ENCODE data around the gene NEK4. TPM values are rescaled to one million over a fixed set of nuclear protein-coding genes. Genes with fewer than 3 reads are reported as not detected.

The NEK4 gene
- total and polyA plus RNA-seq, 2 of the 13 experiments (the other 11 are each of a cell fraction or from before 2014, with no cell fraction given): 16.5 to 38.0 TPM

DNA sequence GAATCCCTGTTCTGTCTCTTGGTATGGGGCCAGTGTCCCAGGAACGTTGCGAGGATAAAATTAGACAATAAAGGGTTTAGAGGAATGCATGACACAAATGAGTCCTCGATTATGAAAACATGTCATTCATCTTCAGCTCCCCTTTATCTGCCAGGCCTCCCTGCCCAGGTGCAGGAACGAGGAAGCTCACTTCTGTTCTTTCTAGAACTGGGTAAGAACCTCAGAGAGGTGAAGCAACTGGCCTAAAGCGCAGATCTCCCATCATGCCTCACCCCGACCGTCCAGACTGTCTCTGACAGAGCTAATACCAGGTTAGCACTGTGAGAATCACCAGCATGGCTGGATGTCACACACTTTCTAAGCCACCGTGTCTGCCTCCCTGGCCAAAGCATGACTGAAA, 5.1 kb upstream of the NEK4 start (continued):
- TF ChIP-seq NR2C2 (CRISPR knock-in tag; IDR thresholded peaks at IDR 0.05; ENCODE audit: borderline replicate concordance): 0 out of 2 replicates have a peak, but pooled peaks have one; percentile 16
- TF ChIP-seq SMC3 (IDR thresholded peaks at IDR 0.05; ENCODE audit: low read length): no peak
- TF ChIP-seq ATM (IDR thresholded peaks at IDR 0.05; ENCODE audit: borderline replicate concordance): no peak
- no peak; the same call in 1 of the 2 replicates for TF ChIP-seq ZFX (CRISPR knock-in tag; IDR thresholded peaks at IDR 0.05; ENCODE audit: low read depth)
- no peak for TF ChIP-seq SMAD1 (CRISPR knock-in tag; IDR thresholded peaks at IDR 0.05; ENCODE audit: borderline replicate concordance, low read depth)
- TF ChIP-seq, protein P1, sequence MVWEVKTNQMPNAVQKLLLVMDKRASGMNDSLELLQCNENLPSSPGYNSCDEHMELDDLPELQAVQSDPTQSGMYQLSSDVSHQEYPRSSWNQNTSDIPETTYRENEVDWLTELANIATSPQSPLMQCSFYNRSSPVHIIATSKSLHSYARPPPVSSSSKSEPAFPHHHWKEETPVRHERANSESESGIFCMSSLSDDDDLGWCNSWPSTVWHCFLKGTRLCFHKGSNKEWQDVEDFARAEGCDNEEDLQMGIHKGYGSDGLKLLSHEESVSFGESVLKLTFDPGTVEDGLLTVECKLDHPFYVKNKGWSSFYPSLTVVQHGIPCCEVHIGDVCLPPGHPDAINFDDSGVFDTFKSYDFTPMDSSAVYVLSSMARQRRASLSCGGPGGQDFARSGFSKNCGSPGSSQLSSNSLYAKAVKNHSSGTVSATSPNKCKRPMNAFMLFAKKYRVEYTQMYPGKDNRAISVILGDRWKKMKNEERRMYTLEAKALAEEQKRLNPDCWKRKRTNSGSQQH (CRISPR knock-in tag; IDR thresholded peaks at IDR 0.05; ENCODE audit: low read depth): no peak
- TF ChIP-seq, protein P2, sequence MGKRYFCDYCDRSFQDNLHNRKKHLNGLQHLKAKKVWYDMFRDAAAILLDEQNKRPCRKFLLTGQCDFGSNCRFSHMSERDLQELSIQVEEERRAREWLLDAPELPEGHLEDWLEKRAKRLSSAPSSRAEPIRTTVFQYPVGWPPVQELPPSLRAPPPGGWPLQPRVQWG (CRISPR knock-in tag; IDR thresholded peaks at IDR 0.05; ENCODE audit: borderline replicate concordance, low read depth): no peak
- TF ChIP-seq, protein P3, sequence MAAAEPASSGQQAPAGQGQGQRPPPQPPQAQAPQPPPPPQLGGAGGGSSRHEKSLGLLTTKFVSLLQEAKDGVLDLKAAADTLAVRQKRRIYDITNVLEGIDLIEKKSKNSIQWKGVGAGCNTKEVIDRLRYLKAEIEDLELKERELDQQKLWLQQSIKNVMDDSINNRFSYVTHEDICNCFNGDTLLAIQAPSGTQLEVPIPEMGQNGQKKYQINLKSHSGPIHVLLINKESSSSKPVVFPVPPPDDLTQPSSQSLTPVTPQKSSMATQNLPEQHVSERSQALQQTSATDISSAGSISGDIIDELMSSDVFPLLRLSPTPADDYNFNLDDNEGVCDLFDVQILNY (CRISPR knock-in tag; conservative IDR thresholded peaks at IDR 0.05): no peak
- TF ChIP-seq, protein P4, sequence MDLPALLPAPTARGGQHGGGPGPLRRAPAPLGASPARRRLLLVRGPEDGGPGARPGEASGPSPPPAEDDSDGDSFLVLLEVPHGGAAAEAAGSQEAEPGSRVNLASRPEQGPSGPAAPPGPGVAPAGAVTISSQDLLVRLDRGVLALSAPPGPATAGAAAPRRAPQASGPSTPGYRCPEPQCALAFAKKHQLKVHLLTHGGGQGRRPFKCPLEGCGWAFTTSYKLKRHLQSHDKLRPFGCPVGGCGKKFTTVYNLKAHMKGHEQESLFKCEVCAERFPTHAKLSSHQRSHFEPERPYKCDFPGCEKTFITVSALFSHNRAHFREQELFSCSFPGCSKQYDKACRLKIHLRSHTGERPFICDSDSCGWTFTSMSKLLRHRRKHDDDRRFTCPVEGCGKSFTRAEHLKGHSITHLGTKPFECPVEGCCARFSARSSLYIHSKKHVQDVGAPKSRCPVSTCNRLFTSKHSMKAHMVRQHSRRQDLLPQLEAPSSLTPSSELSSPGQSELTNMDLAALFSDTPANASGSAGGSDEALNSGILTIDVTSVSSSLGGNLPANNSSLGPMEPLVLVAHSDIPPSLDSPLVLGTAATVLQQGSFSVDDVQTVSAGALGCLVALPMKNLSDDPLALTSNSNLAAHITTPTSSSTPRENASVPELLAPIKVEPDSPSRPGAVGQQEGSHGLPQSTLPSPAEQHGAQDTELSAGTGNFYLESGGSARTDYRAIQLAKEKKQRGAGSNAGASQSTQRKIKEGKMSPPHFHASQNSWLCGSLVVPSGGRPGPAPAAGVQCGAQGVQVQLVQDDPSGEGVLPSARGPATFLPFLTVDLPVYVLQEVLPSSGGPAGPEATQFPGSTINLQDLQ (CRISPR knock-in tag; IDR thresholded peaks at IDR 0.05): no peak
- no peak for TF ChIP-seq BCL6 (CRISPR knock-in tag; IDR thresholded peaks at IDR 0.05)
- no peak for TF ChIP-seq JUND (CRISPR knock-in tag; IDR thresholded peaks at IDR 0.05)
- TF ChIP-seq ATRX (CRISPR knock-in tag; IDR thresholded peaks at IDR 0.05; ENCODE audit: borderline replicate concordance): no peak
- no peak for TF ChIP-seq ZSCAN31 (CRISPR knock-in tag; IDR thresholded peaks at IDR 0.05; ENCODE audit: low read depth)
- no peak for TF ChIP-seq ONECUT2 (CRISPR knock-in tag; IDR thresholded peaks at IDR 0.05)
- TF ChIP-seq YEATS2 (CRISPR knock-in tag; IDR thresholded peaks at IDR 0.05; ENCODE audit: borderline replicate concordance): no peak
- TF ChIP-seq, protein P5, sequence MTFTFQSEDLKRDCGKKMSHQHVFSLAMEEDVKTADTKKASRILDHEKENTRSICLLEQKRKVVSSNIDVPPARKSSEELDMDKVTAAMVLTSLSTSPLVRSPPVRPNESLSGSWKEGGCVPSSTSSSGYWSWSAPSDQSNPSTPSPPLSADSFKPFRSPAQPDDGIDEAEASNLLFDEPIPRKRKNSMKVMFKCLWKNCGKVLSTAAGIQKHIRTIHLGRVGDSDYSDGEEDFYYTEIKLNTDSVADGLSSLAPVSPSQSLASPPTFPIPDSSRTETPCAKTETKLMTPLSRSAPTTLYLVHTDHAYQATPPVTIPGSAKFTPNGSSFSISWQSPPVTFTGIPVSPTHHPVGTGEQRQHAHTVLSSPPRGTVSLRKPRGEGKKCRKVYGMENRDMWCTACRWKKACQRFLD (CRISPR knock-in tag; IDR thresholded peaks at IDR 0.05; ENCODE audit: borderline replicate concordance): 0 out of 2 replicates have a peak, but pooled peaks have one; percentile 21
- TF ChIP-seq ZNF709 (CRISPR knock-in tag; IDR thresholded peaks at IDR 0.05): 0 out of 2 replicates have a peak, but pooled peaks have one; percentile 42
- TF ChIP-seq MTA1 (CRISPR knock-in tag; IDR thresholded peaks at IDR 0.05; ENCODE audit: borderline replicate concordance): no peak
- TF ChIP-seq ZBTB1 (CRISPR knock-in tag; IDR thresholded peaks at IDR 0.05; ENCODE audit: borderline replicate concordance): no peak
- no peak for TF ChIP-seq ZNF224 (CRISPR knock-in tag; IDR thresholded peaks at IDR 0.05)
- TF ChIP-seq, protein P6, sequence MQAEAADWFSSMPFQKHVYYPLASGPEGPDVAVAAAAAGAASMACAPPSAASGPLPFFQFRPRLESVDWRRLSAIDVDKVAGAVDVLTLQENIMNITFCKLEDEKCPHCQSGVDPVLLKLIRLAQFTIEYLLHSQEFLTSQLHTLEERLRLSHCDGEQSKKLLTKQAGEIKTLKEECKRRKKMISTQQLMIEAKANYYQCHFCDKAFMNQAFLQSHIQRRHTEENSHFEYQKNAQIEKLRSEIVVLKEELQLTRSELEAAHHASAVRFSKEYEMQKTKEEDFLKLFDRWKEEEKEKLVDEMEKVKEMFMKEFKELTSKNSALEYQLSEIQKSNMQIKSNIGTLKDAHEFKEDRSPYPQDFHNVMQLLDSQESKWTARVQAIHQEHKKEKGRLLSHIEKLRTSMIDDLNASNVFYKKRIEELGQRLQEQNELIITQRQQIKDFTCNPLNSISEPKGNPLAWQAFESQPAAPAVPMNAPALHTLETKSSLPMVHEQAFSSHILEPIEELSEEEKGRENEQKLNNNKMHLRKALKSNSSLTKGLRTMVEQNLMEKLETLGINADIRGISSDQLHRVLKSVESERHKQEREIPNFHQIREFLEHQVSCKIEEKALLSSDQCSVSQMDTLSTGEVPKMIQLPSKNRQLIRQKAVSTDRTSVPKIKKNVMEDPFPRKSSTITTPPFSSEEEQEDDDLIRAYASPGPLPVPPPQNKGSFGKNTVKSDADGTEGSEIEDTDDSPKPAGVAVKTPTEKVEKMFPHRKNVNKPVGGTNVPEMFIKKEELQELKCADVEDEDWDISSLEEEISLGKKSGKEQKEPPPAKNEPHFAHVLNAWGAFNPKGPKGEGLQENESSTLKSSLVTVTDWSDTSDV (CRISPR knock-in tag; IDR thresholded peaks at IDR 0.05): no peak

Measured in HepG2 (cell line).